ENCODE results near the gene ATP2C1. TPM values are rescaled to one million over a fixed set of nuclear protein-coding genes. Genes with fewer than 3 reads are reported as not detected.
A peak's percentile ranks its signal among the peaks of the same experiment; 100 is the strongest.

The ATP2C1 gene
- total and polyA plus RNA-seq, 2 of the 13 experiments (the other 11 are each of a cell fraction or from before 2014, with no cell fraction given) = 32.4 to 37.6 TPM

GRCh38 chr3:131026321-131027151, 132.7 kb downstream of the ATP2C1 start, which contains the start of the genes ASTE1 and NEK11 (continued):
- TF ChIP-seq ZSCAN21 (CRISPR knock-in tag; IDR thresholded peaks at IDR 0.05; ENCODE audit: borderline replicate concordance) (peak; percentile 79), JARID2 (CRISPR knock-in tag; IDR thresholded peaks at IDR 0.05; ENCODE audit: insufficient replicate concordance) (no peak), JDP2 (CRISPR knock-in tag; IDR thresholded peaks at IDR 0.05; ENCODE audit: borderline replicate concordance) (no peak), ZNF484 (CRISPR knock-in tag; IDR thresholded peaks at IDR 0.05; ENCODE audit: borderline replicate concordance, low read depth) (no peak), ZNF501 (CRISPR knock-in tag; IDR thresholded peaks at IDR 0.05) (peak; percentile 92), HDAC2 (CRISPR knock-in tag; IDR thresholded peaks at IDR 0.05) (peak; percentile 27), TRAFD1 (CRISPR knock-in tag; IDR thresholded peaks at IDR 0.05; ENCODE audit: borderline replicate concordance) (no peak), ARNT2 (CRISPR knock-in tag; IDR thresholded peaks at IDR 0.05; ENCODE audit: low read depth) (peak; percentile 52; the same call in 1 of the 2 replicates), KDM2A (CRISPR knock-in tag; IDR thresholded peaks at IDR 0.05; ENCODE audit: borderline replicate concordance, low read depth) (peak; percentile 82), ZBTB42 (CRISPR knock-in tag; IDR thresholded peaks at IDR 0.05) (no peak), ZSCAN22 (CRISPR knock-in tag; IDR thresholded peaks at IDR 0.05) (no peak), SMARCC2 (IDR thresholded peaks at IDR 0.05) (no peak), ZNF512B (CRISPR knock-in tag; IDR thresholded peaks at IDR 0.05; ENCODE audit: borderline replicate concordance) (no peak), RFX1 (IDR thresholded peaks at IDR 0.05) (peak; percentile 83)
- TF ChIP-seq, protein P1, sequence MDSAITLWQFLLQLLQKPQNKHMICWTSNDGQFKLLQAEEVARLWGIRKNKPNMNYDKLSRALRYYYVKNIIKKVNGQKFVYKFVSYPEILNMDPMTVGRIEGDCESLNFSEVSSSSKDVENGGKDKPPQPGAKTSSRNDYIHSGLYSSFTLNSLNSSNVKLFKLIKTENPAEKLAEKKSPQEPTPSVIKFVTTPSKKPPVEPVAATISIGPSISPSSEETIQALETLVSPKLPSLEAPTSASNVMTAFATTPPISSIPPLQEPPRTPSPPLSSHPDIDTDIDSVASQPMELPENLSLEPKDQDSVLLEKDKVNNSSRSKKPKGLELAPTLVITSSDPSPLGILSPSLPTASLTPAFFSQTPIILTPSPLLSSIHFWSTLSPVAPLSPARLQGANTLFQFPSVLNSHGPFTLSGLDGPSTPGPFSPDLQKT (CRISPR knock-in tag; IDR thresholded peaks at IDR 0.05; ENCODE audit: borderline replicate concordance) = no peak
- TF ChIP-seq, protein P2, sequence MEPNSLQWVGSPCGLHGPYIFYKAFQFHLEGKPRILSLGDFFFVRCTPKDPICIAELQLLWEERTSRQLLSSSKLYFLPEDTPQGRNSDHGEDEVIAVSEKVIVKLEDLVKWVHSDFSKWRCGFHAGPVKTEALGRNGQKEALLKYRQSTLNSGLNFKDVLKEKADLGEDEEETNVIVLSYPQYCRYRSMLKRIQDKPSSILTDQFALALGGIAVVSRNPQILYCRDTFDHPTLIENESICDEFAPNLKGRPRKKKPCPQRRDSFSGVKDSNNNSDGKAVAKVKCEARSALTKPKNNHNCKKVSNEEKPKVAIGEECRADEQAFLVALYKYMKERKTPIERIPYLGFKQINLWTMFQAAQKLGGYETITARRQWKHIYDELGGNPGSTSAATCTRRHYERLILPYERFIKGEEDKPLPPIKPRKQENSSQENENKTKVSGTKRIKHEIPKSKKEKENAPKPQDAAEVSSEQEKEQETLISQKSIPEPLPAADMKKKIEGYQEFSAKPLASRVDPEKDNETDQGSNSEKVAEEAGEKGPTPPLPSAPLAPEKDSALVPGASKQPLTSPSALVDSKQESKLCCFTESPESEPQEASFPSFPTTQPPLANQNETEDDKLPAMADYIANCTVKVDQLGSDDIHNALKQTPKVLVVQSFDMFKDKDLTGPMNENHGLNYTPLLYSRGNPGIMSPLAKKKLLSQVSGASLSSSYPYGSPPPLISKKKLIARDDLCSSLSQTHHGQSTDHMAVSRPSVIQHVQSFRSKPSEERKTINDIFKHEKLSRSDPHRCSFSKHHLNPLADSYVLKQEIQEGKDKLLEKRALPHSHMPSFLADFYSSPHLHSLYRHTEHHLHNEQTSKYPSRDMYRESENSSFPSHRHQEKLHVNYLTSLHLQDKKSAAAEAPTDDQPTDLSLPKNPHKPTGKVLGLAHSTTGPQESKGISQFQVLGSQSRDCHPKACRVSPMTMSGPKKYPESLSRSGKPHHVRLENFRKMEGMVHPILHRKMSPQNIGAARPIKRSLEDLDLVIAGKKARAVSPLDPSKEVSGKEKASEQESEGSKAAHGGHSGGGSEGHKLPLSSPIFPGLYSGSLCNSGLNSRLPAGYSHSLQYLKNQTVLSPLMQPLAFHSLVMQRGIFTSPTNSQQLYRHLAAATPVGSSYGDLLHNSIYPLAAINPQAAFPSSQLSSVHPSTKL (CRISPR knock-in tag; IDR thresholded peaks at IDR 0.05) = peak; percentile 45; the same call in 1 of the 2 replicates

All from HepG2 (cell line).